Transverse colon (tissue), 4 donors: Measurements from ENCODE around the gene F7. TPM values are rescaled to one million over a fixed set of nuclear protein-coding genes. Genes with fewer than 3 reads are reported as not detected.

ENCODE experiments used
- DNase-seq: peaks from one replicate; pipeline ENCODE4 v3.0.0-alpha.2; 2019
- H3K27ac ChIP-seq, 4 donors: fragments of 200-600 bp; sonication (generic); 2 replicates each; pipeline ENCODE4 v1.5.1; 2016 to 2018; ENCODE audit warnings: inconsistent platforms in 4 of 4
- H3K27me3 ChIP-seq: fragments of 200-600 bp; sonication (generic); 2 replicates; pipeline ENCODE4 v1.5.1; 2017; ENCODE audit warnings: inconsistent platforms
- H3K36me3 ChIP-seq, 4 donors: fragments of 200-600 bp; sonication (generic); 2 replicates each; pipeline ENCODE4 v1.5.1; 2017 to 2019; ENCODE audit warnings: inconsistent platforms in 4 of 4
- H3K4me1 ChIP-seq, 4 donors: fragments of 200-600 bp; sonication (generic); 2 replicates each; pipeline ENCODE4 v1.5.1; 2017 to 2020; ENCODE audit warnings: inconsistent platforms in 4 of 4
- H3K4me3 ChIP-seq, 4 donors: fragments of 200-600 bp; sonication (generic); 1 replicate in 1 of 4; 2 replicates in 3 of 4; pipeline versions ENCODE4 v1.5.1 to v1.6.1; 2017 to 2019; ENCODE audit warnings: inconsistent platforms in 4 of 4
- H3K9me3 ChIP-seq, 2 donors: fragments of 200-600 bp; sonication (generic); 2 replicates each; pipeline ENCODE4 v1.5.1; 2017 to 2019; ENCODE audit warnings: inconsistent platforms in 2 of 2
- CTCF ChIP-seq, 5 experiments: fragments of 200-600 bp in 3 of 5; fragments of 450-650 bp in 2 of 5; sonication (generic) in 3 of 5; IDR thresholded peaks; 1 replicate in 2 of 5; 2 replicates in 3 of 5; pipeline ENCODE4 v1.5.1; 2016 to 2017; ENCODE audit warnings: antibody characterized with exemption in 5 of 5, inconsistent platforms in 3 of 5, mild to moderate bottlenecking in 2 of 5, moderate library complexity in 1 of 5
- EP300 ChIP-seq: sonication (generic); formaldehyde crosslinking; IDR thresholded peaks from one replicate; pipeline ENCODE4 v1.6.1; 2017; ENCODE audit warnings: antibody characterized with exemption, low read depth
- POLR2A ChIP-seq: fragments of 450-650 bp; IDR thresholded peaks from one replicate; pipeline ENCODE4 v1.6.1; 2016; ENCODE audit warnings: antibody characterized with exemption, mild to moderate bottlenecking, moderate library complexity
- POLR2AphosphoS5 ChIP-seq, 3 donors: sonication (generic); formaldehyde crosslinking; IDR thresholded peaks; one replicate each; pipeline ENCODE4 v1.6.1; 2016; ENCODE audit warnings: antibody characterized with exemption in 3 of 3
- WGBS, 2 donors: methylation state at CpG; one replicate each; pipeline ENCODE4 v1.1.5; 2018; ENCODE audit warnings: low coverage in 1 of 2; 5-methylcytosine and 5-hydroxymethylcytosine counted together
- in situ Hi-C, 4 donors: fragments of 200-750 bp; cut with MboI; loops; one replicate each; pipeline versions ENCODE4 v1.15.0 to v1.15.1; 2017; ENCODE audit warnings: low sequenced_read_pairs in 3 of 4, low pct_ligation_motif_present in 1 of 4, low pct_unique_long_range_greater_than_20kb in 1 of 4
- intact Hi-C: fragments of 100-400 bp; cut with DNase I; formaldehyde crosslinking; loops from one replicate; pipeline ENCODE4 v1.15.1; 2023; ENCODE audit warnings: low total_unique reads
- total RNA-seq, 4 donors: library from RNA; depleted of rRNA; stranded (reverse); fragments of >200 nt; gene quantifications; one replicate each; pipeline ENCODE4 v1.1.0, GENCODE V29; 2016

F7 gene
- total RNA-seq, 4 donors from 2014 or later, result not detected

- peak within 1 kb of the TSS in 1 of 4 donors; percentile 1 for H3K4me3 ChIP-seq
- H3K4me1 ChIP-seq, result peaks cover 0 to 7% (median 0%) of the 10 kb centered on the region in 4 donors
- 16 to 39% methylated on average over 6 to 22 of the region's 23 CpGs for WGBS, 2 donors
- H3K9me3 ChIP-seq, result no peaks in the 10 kb centered on the region
- intact Hi-C loops (no loop called here), in situ Hi-C loops (no loop called here)
- H3K27me3 ChIP-seq, result no peaks in the 10 kb centered on the region
- peak within 1 kb of the TSS in 3 of 4 donors; percentile 13 to 30 (median 21) for H3K27ac ChIP-seq
- no peaks in the 10 kb centered on the region for H3K36me3 ChIP-seq
- DNase-seq, result peak; percentile 78
- TF ChIP-seq CTCF (IDR thresholded peaks at IDR 0.05) (peak in 3 of 5 experiments; percentile 5 to 57 (median 24)), POLR2AphosphoS5 (IDR thresholded peaks at IDR 0.05) (peak in 2 of 3 donors; percentile 15 to 18), POLR2A (no peak), EP300 (no peak)
Measured at GRCh38 chr13:113122550-113123225, 17.1 kb downstream of the F7 start, which contains the start of gene F10. F10 (plus strand) TSS chr13:113122799; CDS start chr13:113122856, 57 bp downstream.

- 82% methylated on average over 29 of the region's 29 CpGs; no CpG with 5 or more reads in 1 of the 2 donors for WGBS, 2 donors
- in situ Hi-C loops, result no loop called here
- H3K4me3 ChIP-seq, result peak overlapping the region in 1 of 4 donors; percentile 1
Measured at GRCh38 chr13:113123226-113124201, 17.9 kb downstream of the F7 start.

GRCh38 chr13:113124211-113124970, 18.8 kb downstream of the F7 start:
- Histone ChIP-seq H3K27ac (no peak overlapping the region), H3K4me3 (no peak overlapping the region), H3K36me3 (no peaks in the 10 kb centered on the region), H3K27me3 (peaks cover 4% of the 10 kb centered on the region), H3K9me3 (no peaks in the 10 kb centered on the region), H3K4me1 (peaks cover 0 to 7% (median 0%) of the 10 kb centered on the region in 4 donors)
- intact Hi-C loops (no loop called here), in situ Hi-C loops (no loop called here)
- DNase-seq, result no peak
- WGBS, 2 donors, result 95 to 97% methylated on average over 7 to 19 of the region's 19 CpGs
- TF ChIP-seq EP300, result no peak
- TF ChIP-seq POLR2A, result no peak
- TF ChIP-seq CTCF (IDR thresholded peaks at IDR 0.05), result no peak
- TF ChIP-seq POLR2AphosphoS5 (IDR thresholded peaks at IDR 0.05), result no peak

More at GRCh38 chr13:113123226-113124201, 17.9 kb downstream of the F7 start:
- TF ChIP-seq POLR2A (no peak), CTCF (IDR thresholded peaks at IDR 0.05) (no peak)
- no peak overlapping the region for H3K27ac ChIP-seq
- DNase-seq, result no peak
- no peaks in the 10 kb centered on the region for H3K9me3 ChIP-seq
- H3K4me1 ChIP-seq, result peaks cover 0 to 7% (median 0%) of the 10 kb centered on the region in 4 donors
- H3K36me3 ChIP-seq, result no peaks in the 10 kb centered on the region
- H3K27me3 ChIP-seq, result no peaks in the 10 kb centered on the region
- intact Hi-C loops, result no loop called here
